ENCODE data around the gene ARHGAP24. TPM values are rescaled to one million over a fixed set of nuclear protein-coding genes. Genes with fewer than 3 reads are reported as not detected.

Gene ARHGAP24
- total and polyA plus RNA-seq, 4 donors: 1.8 to 15.2 (median 3.3) TPM

GRCh38 chr4:85682391-85682790 is 207.4 kb downstream of the ARHGAP24 start:
- Histone ChIP-seq H3K4me1 (ENCODE audit: control insufficient read depth in 4 of 4, insufficient read depth in 4 of 4, low read length in 3 of 4) (no peaks in the 10 kb centered on the region), H3K27ac (ENCODE audit: low read depth in 1 of 2, low read length in 2 of 2) (no peak overlapping the region)
- no peak for DNase-seq (ENCODE audit: low spot score)

More at GRCh38 chr4:85682391-85682790, 207.4 kb downstream of the ARHGAP24 start:
- no peak for TF ChIP-seq YY1 (IDR thresholded peaks at IDR 0.05)
- no peak for TF ChIP-seq RAD21 (IDR thresholded peaks at IDR 0.05)
- TF ChIP-seq TAF1 (conservative IDR thresholded peaks at IDR 0.05): no peak
- no peak for TF ChIP-seq JUND (IDR thresholded peaks at IDR 0.05)
- no peak for TF ChIP-seq HNF4A (conservative IDR thresholded peaks at IDR 0.05)
- TF ChIP-seq MAX (IDR thresholded peaks at IDR 0.05): no peak
- no peak for TF ChIP-seq GABPA (IDR thresholded peaks at IDR 0.05 in 1 of 2, conservative IDR thresholded peaks at IDR 0.05 in 1 of 2)
- no peak for TF ChIP-seq FOXA1 (IDR thresholded peaks at IDR 0.05)
- no peak for TF ChIP-seq HNF4G (IDR thresholded peaks at IDR 0.05)
- no peak for TF ChIP-seq SP1 (IDR thresholded peaks at IDR 0.05)
- no peak for TF ChIP-seq FOXA2 (IDR thresholded peaks at IDR 0.05)
- no peak for TF ChIP-seq ATF3 (IDR thresholded peaks at IDR 0.05)
- TF ChIP-seq RXRA (IDR thresholded peaks at IDR 0.05): no peak
- no peak for TF ChIP-seq CTCF (IDR thresholded peaks at IDR 0.05; ENCODE audit: low read depth, low read length, missing input control)
- TF ChIP-seq NR2F2 (IDR thresholded peaks at IDR 0.05): no peak
- TF ChIP-seq EGR1 (IDR thresholded peaks at IDR 0.05; ENCODE audit: low read depth in 2 of 2): no peak
- no peak for TF ChIP-seq REST (IDR thresholded peaks at IDR 0.05)
- H3K36me3 ChIP-seq (ENCODE audit: control insufficient read depth in 4 of 4, insufficient read depth in 3 of 4, low read depth in 1 of 4, low read length in 3 of 4): no peaks in the 10 kb centered on the region
- 91% methylated on average over 1 of the region's 1 CpG for WGBS
- H3K27me3 ChIP-seq (ENCODE audit: control insufficient read depth in 4 of 4, insufficient read depth in 4 of 4, low read length in 3 of 4): peaks cover 0 to 3% (median 0%) of the 10 kb centered on the region in 4 donors
- H3K4me3 ChIP-seq (ENCODE audit: low read depth in 1 of 3, low read length in 3 of 3): no peak overlapping the region
- no peak overlapping the region for H3K9ac ChIP-seq (ENCODE audit: low read depth in 1 of 2, low read length in 2 of 2)
- H3K9me3 ChIP-seq (ENCODE audit: control insufficient read depth in 4 of 4, low read length in 3 of 4): no peaks in the 10 kb centered on the region

Data from liver (tissue), 9 donors.